GM12891 (cell line): Measurements from ENCODE around the gene LRMDA.

ENCODE experiments used
- DNase-seq: peaks from one replicate; pipeline ENCODE4 v3.0.0; 2011; ENCODE audit warnings: low spot score; ENCODE audit not compliant: insufficient read length
- FAIRE-seq: peaks from 2 replicates; lab custom pipeline; 2011; peaks lifted over from hg19 to GRCh38; lab: Jason Lieb, UNC
- PAX5 ChIP-seq: IDR thresholded peaks from 2 replicates; pipeline ENCODE4 v1.6.1; 2011; ENCODE audit warnings: low read length, moderate library complexity, mild to moderate bottlenecking; ENCODE audit not compliant: insufficient read depth, severe bottlenecking
- POLR2A ChIP-seq: IDR thresholded peaks from 2 replicates; pipeline ENCODE4 v1.6.1; 2011; ENCODE audit warnings: low read depth, low read length, control low read depth
- POLR2AphosphoS5 ChIP-seq: IDR thresholded peaks from 2 replicates; pipeline ENCODE4 v1.6.1; 2011; ENCODE audit warnings: low read depth, low read length, control low read depth
- POU2F2 ChIP-seq: IDR thresholded peaks from 2 replicates; pipeline ENCODE4 v1.6.1; 2011; ENCODE audit warnings: low read depth, mild to moderate bottlenecking, control low read depth, low read length, moderate library complexity
- SPI1 ChIP-seq: IDR thresholded peaks from 2 replicates; pipeline ENCODE4 v1.6.1; 2011; ENCODE audit warnings: low read depth, low read length, control low read depth
- TAF1 ChIP-seq: IDR thresholded peaks from 2 replicates; pipeline ENCODE4 v1.6.1; 2011; ENCODE audit warnings: low read depth, low read length, control low read depth

LRMDA gene

DNA sequence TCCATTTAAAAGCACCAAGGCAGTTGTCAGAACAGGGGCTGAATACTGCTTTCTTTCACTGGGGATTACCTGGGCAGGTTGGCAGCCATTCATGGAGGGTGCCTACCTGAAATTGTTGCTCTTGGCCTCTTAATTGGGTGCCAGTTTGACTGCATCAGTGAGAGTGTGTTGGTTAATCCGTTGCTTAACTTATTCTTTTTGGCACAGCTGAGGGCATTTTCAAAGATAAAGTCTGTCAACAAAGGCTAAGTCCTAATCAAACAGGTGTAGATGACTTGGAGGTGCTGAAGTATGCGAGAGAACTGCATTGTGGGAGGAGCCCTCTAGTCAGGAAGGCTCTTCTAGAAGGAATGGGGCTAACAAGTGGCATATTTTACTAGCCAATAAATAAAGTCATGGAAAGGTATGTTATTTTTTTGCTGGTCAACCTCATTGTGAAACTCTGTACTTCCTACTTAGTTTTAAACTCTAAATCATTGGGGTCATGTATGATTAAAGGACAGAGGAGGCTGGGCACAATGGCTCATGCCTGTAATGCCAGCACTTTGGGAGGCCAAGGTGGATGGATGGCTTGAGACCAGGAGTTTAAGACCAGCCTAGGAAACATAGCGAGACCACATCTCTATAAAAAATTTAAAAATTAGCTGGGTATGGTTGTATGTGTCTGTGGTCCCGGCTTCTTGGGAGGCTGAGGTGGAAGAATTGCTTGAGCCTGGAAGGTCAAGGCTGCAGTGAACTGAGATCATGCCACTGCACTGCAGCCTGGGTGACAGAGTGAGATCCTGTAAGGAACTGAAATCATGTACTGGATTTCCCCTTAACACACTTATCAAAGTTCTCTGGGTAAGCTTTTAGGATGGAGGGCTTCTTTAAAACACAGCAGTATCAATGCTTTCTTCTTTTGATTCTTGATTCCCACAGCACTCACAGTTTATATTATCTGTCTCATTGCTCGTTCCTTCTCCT, 134.1 kb downstream of the LRMDA start:
- FAIRE-seq (no peak), DNase-seq (no peak)
- TF ChIP-seq SPI1, result peak; percentile 72
- no peak for TF ChIP-seq POU2F2
- no peak for TF ChIP-seq POLR2AphosphoS5
- no peak for TF ChIP-seq POLR2A

DNA sequence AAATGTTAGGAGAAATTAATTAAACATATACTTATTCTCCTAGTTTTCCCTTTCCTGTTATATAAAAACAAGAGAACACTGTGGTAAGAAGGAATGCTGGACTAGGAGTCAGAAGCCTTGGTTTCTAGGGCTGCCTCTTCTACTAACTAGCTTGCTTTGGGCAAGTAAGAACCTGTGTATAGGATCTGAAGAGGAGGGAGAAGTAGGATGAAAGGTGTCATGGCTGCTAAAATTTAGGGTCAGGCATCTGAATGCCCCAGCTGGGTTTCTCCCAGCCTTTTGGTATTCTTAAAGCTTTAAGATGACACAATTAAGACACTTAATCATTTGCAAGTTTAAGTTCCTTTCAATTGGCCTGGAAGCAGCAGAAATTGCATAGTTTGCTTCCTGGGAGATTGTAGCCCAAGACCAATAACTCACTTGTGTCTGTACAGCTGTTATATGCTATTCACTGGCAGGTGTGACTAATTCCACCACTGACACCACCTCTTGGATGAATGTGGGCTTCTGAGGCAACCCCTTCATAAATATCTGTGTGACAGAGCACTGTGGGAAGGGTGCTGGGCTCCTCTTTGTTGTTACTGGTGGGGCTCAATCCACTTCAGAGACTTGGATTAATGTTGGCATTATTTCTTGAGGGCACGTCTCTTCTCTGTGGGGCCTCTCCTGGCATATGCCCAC, 137.2 kb downstream of the LRMDA start:
- DNase-seq (no peak), FAIRE-seq (no peak)
- TF ChIP-seq POU2F2 (no peak), SPI1 (no peak), POLR2AphosphoS5 (no peak), POLR2A (no peak), PAX5 (no peak), TAF1 (no peak)

DNA sequence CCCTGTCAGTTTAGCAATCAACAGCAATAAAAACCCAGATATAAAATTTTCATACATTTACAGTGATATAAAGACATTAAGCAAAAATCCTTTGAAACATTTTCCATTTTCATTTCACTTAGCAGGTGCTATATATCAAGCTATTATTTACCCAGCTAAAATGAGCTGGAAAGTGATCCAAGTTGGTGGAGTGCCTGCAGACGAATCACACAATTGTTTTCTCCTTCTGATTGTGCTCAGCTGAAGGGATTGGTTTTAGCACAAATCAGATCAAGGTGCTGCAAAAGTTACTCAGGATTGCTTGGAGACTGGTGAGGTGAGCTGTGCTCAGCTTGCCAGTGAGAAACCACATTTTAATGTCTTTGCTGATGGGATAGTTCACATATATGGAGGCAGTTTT, 138.1 kb downstream of the LRMDA start:
- TF ChIP-seq POU2F2 (no peak), POLR2AphosphoS5 (no peak), PAX5 (no peak), SPI1 (no peak), TAF1 (no peak), POLR2A (no peak)
- FAIRE-seq, result no peak
- DNase-seq, result no peak

GRCh38 chr10:75572478-75572877, 141.1 kb downstream of the LRMDA start:
- no peak for DNase-seq
- no peak for FAIRE-seq
- TF ChIP-seq POU2F2 (no peak), POLR2A (no peak), TAF1 (no peak), POLR2AphosphoS5 (no peak), SPI1 (no peak), PAX5 (no peak)

DNA sequence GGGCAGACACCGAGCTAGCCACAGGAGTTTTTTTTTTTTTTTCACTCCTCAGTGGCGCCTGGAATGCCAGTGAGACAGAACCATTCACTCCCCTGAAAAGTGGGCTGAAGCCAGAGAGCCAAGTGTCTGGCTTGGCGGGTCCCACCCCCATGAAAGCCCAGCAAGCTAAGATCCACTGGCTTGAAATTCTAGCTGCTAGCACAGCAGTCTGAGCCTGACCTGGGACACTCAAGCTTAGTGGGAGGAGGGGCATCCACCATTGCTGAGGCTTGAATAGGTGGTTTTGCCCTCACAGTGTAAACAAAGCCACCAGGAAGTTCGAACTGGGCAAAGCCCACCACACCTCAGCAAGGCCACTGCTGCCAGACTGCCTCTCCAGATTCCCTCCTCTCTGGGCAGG, 144.5 kb downstream of the LRMDA start:
- no peak for TF ChIP-seq PAX5
- DNase-seq (no peak), FAIRE-seq (no peak)

DNA sequence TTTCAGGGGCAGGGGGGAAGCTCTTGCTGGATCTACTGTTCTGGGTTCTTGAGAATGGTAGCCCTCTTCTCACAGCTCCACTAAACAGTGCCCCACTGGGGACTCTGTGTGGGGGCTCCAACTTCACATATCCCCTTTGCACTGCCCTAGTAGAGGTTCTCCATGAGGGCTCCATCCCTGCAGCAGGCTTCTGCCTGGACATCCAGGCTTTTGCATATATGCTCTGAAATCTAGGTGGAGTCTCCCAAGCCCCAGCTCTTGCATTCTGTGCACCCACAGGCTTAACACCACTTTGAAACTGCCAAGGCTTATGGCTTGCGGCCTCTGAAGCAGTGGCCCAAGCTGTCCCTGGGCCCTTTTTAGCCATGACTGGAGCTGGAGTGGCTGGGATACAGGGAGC, 150.7 kb downstream of the LRMDA start:
- DNase-seq (no peak), FAIRE-seq (no peak)
- TF ChIP-seq SPI1, result no peak
- no peak for TF ChIP-seq TAF1
- TF ChIP-seq POLR2A, result no peak
- TF ChIP-seq POU2F2, result no peak
- no peak for TF ChIP-seq POLR2AphosphoS5
- no peak for TF ChIP-seq PAX5

GRCh38 chr10:75585294-75585693, 153.9 kb downstream of the LRMDA start:
- FAIRE-seq, result no peak
- no peak for DNase-seq
- no peak for TF ChIP-seq SPI1
- no peak for TF ChIP-seq POLR2AphosphoS5
- no peak for TF ChIP-seq POLR2A
- no peak for TF ChIP-seq POU2F2
- TF ChIP-seq TAF1, result no peak
- TF ChIP-seq PAX5, result no peak

DNA sequence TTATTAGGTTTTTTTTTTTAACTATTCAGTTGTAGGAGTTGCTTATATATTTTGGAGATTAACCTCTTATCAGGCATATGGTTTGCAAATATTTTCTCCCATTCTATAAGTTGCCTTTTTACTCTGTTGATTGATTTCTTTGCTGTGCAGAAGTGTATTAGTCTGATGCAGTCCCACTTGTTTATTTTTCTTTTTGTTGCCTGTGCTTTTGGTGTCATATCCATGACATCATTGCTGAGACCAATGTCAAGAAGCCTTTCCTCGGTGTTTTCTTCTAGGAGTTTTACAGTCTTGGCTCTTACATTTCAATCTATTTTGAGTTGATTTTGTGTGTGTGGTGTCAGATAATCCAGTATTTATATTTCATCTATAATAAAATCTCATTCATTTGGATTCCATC, 155.4 kb downstream of the LRMDA start:
- FAIRE-seq (no peak), DNase-seq (no peak)
- TF ChIP-seq SPI1, result no peak
- TF ChIP-seq POU2F2, result no peak
- TF ChIP-seq PAX5, result no peak
- TF ChIP-seq TAF1, result no peak
- no peak for TF ChIP-seq POLR2AphosphoS5
- no peak for TF ChIP-seq POLR2A

DNA sequence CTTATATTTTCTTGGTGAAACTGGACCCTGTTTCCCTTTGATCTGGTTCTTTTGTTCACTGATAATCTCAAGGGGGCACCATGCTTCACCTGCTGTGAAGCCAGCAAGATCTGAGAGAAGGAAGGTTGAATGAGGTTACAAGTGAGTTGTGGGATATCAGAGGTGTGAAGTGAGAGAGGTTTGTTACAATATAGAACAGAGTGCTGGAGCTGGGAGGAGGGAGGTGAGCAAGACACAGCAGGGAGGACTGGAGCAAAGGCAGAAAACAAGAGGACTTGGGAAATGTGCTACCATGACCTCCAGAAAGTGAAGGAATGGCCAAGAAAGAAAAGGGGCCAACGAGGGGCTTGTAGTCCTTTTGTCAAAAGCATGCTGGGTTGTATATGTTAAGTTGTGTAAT, 156.6 kb downstream of the LRMDA start:
- no peak for TF ChIP-seq POU2F2
- TF ChIP-seq TAF1, result no peak
- TF ChIP-seq POLR2AphosphoS5, result no peak
- no peak for TF ChIP-seq PAX5
- no peak for TF ChIP-seq POLR2A
- no peak for TF ChIP-seq SPI1
- FAIRE-seq (no peak), DNase-seq (no peak)
